HG02938 (cell line): ENCODE results near the gene CACNB4.
"Not testable (repeated sequence)": the region's sequence is repeated elsewhere in the genome, so short reads cannot be mapped to it uniquely, and the experiment has no call there.

Source experiments
- ATAC-seq: cut with Tn5 transposase; IDR thresholded peaks from one replicate; pipeline ENCODE4 v1.9.1; 2021; ENCODE audit warnings: mild to moderate bottlenecking, moderate library complexity; ENCODE audit not compliant: unreplicated experiment

CACNB4 gene

GRCh38 chr2:151796774-151797173 lies 302.1 kb downstream of the CACNB4 start:
- ATAC-seq: no peak

- ATAC-seq: no peak
These were observed 303.1 kb downstream of the CACNB4 start for GRCh38 chr2:151795646-151796240.

GRCh38 chr2:151794422-151794821 lies 304.4 kb downstream of the CACNB4 start:
- ATAC-seq: not testable (repeated sequence)

- no peak for ATAC-seq
These were observed 305.7 kb downstream of the CACNB4 start for GRCh38 chr2:151793123-151793522.

GRCh38 chr2:151792589-151792988 lies 306.3 kb downstream of the CACNB4 start:
- no peak for ATAC-seq

GRCh38 chr2:151791545-151791944 lies 307.3 kb downstream of the CACNB4 start:
- ATAC-seq: no peak

- ATAC-seq: no peak
These were observed 308.2 kb downstream of the CACNB4 start for GRCh38 chr2:151790689-151791088.

- no peak for ATAC-seq
These were observed 309.6 kb downstream of the CACNB4 start for GRCh38 chr2:151789055-151789834.

GRCh38 chr2:151786483-151786882 lies 312.4 kb downstream of the CACNB4 start:
- ATAC-seq: no peak

GRCh38 chr2:151786077-151786476 lies 312.8 kb downstream of the CACNB4 start:
- ATAC-seq: no peak

- ATAC-seq: no peak
These were observed 315.7 kb downstream of the CACNB4 start for GRCh38 chr2:151783133-151783520.
